ENCODE results near the gene MVB12B. TPM values are rescaled to one million over a fixed set of nuclear protein-coding genes. Genes with fewer than 3 reads are reported as not detected.

The MVB12B gene
- total RNA-seq, 1 donor from 2014 or later, result 12.8 TPM

GRCh38 chr9:126532489-126532888 lies 205.9 kb downstream of the MVB12B start:
- no peaks in the 10 kb centered on the region for H4K20me1 ChIP-seq (ENCODE audit: insufficient read depth, low read length)
- H3K9ac ChIP-seq (ENCODE audit: low read length), result no peak overlapping the region
- H3K36me3 ChIP-seq (ENCODE audit: insufficient read depth, low read length), result no peaks in the 10 kb centered on the region
- no peaks in the 10 kb centered on the region for H3K9me3 ChIP-seq (ENCODE audit: insufficient read depth, low read depth, low read length)
- Mint-ChIP-seq H3K4me1 (ENCODE audit: low read depth, unreplicated experiment) (peaks cover 11% of the 10 kb centered on the region), H3K36me3 (ENCODE audit: low read depth, unreplicated experiment) (no peaks in the 10 kb centered on the region), H3K9me3 (ENCODE audit: unreplicated experiment) (no peaks in the 10 kb centered on the region), H3K4me3 (ENCODE audit: unreplicated experiment) (no peak overlapping the region), H3K27me3 (ENCODE audit: low read depth, unreplicated experiment) (peaks cover 44% of the 10 kb centered on the region), H3K27ac (ENCODE audit: unreplicated experiment) (no peak overlapping the region)
- H3K4me2 ChIP-seq (ENCODE audit: low read length), result no peak overlapping the region
- no peak for FAIRE-seq
- TF ChIP-seq, protein P1, sequence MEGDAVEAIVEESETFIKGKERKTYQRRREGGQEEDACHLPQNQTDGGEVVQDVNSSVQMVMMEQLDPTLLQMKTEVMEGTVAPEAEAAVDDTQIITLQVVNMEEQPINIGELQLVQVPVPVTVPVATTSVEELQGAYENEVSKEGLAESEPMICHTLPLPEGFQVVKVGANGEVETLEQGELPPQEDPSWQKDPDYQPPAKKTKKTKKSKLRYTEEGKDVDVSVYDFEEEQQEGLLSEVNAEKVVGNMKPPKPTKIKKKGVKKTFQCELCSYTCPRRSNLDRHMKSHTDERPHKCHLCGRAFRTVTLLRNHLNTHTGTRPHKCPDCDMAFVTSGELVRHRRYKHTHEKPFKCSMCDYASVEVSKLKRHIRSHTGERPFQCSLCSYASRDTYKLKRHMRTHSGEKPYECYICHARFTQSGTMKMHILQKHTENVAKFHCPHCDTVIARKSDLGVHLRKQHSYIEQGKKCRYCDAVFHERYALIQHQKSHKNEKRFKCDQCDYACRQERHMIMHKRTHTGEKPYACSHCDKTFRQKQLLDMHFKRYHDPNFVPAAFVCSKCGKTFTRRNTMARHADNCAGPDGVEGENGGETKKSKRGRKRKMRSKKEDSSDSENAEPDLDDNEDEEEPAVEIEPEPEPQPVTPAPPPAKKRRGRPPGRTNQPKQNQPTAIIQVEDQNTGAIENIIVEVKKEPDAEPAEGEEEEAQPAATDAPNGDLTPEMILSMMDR (IDR thresholded peaks at IDR 0.05; ENCODE audit: insufficient read depth, low read depth, low read length), result no peak
- TF ChIP-seq EZH2 (IDR thresholded peaks at IDR 0.05; ENCODE audit: insufficient read depth, low read length), result no peak
- H3K27ac ChIP-seq (ENCODE audit: low read depth, low read length), result no peak overlapping the region
- H2AFZ ChIP-seq (ENCODE audit: low read depth, low read length), result no peak overlapping the region
- peaks cover 32% of the 10 kb centered on the region for H3K27me3 ChIP-seq (ENCODE audit: insufficient read depth, low read length)
- H3K4me3 ChIP-seq (ENCODE audit: insufficient read depth, low read depth, low read length), result no peak overlapping the region
- DNase-seq (ENCODE audit: low read depth), result no peak
- no peaks in the 10 kb centered on the region for H3K4me1 ChIP-seq (ENCODE audit: insufficient read depth, low read length)
- no peaks in the 10 kb centered on the region for H3K79me2 ChIP-seq (ENCODE audit: insufficient read depth, low read length)

DNA sequence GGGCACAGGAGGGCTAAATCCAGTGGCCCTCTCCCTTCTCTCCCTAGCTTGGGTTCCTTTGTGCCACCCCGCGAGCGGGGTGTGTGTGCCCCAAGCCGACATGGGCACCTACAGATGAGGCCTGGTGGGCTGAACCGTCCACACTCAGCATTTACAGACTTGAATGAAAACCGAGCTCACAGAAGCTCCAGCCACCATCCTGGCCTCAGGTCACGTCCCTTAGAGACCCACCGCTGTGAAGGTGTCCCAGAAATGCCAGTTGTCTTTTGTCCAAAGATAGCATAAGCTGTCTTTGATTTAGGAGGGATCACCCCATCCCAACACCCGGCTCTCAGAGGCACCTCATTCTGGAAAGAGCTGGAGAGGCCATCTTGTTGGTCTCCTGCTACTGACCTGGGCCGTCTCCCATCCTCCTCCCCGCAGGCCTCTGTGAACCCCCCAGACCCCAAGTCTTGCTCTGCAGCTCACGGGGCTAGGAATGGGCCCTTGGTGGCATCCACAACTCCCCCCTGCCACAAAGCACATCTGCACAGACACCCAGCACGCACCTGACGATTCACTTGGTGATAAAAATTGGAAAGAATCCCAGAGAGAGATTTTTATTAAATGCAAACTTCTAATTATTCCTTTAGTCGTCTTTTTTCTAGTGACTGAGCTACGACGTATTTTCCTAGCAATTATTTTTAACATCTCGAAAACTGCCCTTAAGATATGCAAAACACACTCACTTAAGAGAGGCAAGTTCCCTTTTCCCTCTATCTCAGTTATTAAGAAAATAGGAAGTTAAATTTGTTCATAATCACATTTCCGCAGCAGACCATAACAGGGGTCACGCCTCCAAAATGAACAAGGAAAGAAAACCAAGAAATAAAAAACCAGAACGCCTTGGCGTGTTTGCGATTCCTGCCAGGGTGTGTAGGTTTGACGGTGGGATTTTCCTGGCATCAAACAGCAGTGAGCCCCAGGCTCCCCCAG lies 206.6 kb downstream of the MVB12B start:
- H4K20me1 ChIP-seq (ENCODE audit: insufficient read depth, low read length), result no peaks in the 10 kb centered on the region
- FAIRE-seq (no peak), DNase-seq (ENCODE audit: low read depth) (no peak)
- TF ChIP-seq, protein P1 (IDR thresholded peaks at IDR 0.05; ENCODE audit: insufficient read depth, low read depth, low read length), result no peak
- H3K79me2 ChIP-seq (ENCODE audit: insufficient read depth, low read length), result no peaks in the 10 kb centered on the region
- H3K4me1 ChIP-seq (ENCODE audit: insufficient read depth, low read length), result no peaks in the 10 kb centered on the region
- Mint-ChIP-seq H3K27me3 (ENCODE audit: low read depth, unreplicated experiment) (peaks cover 44% of the 10 kb centered on the region), H3K36me3 (ENCODE audit: low read depth, unreplicated experiment) (no peaks in the 10 kb centered on the region), H3K27ac (ENCODE audit: unreplicated experiment) (peak overlapping the region; percentile 21), H3K9me3 (ENCODE audit: unreplicated experiment) (no peaks in the 10 kb centered on the region), H3K4me3 (ENCODE audit: unreplicated experiment) (no peak overlapping the region), H3K4me1 (ENCODE audit: low read depth, unreplicated experiment) (peaks cover 7% of the 10 kb centered on the region)
- H3K27me3 ChIP-seq (ENCODE audit: insufficient read depth, low read length), result peaks cover 37% of the 10 kb centered on the region
- H3K9me3 ChIP-seq (ENCODE audit: insufficient read depth, low read depth, low read length), result no peaks in the 10 kb centered on the region
- H3K27ac ChIP-seq (ENCODE audit: low read depth, low read length), result no peak overlapping the region
- H2AFZ ChIP-seq (ENCODE audit: low read depth, low read length), result no peak overlapping the region
- no peaks in the 10 kb centered on the region for H3K36me3 ChIP-seq (ENCODE audit: insufficient read depth, low read length)
- no peak overlapping the region for H3K9ac ChIP-seq (ENCODE audit: low read length)
- H3K4me2 ChIP-seq (ENCODE audit: low read length), result no peak overlapping the region
- H3K4me3 ChIP-seq (ENCODE audit: insufficient read depth, low read depth, low read length), result no peak overlapping the region

- Mint-ChIP-seq H3K4me3 (ENCODE audit: unreplicated experiment) (no peak overlapping the region), H3K27ac (ENCODE audit: unreplicated experiment) (no peak overlapping the region), H3K9me3 (ENCODE audit: unreplicated experiment) (no peaks in the 10 kb centered on the region), H3K36me3 (ENCODE audit: low read depth, unreplicated experiment) (no peaks in the 10 kb centered on the region), H3K4me1 (ENCODE audit: low read depth, unreplicated experiment) (peaks cover 6% of the 10 kb centered on the region), H3K27me3 (ENCODE audit: low read depth, unreplicated experiment) (peaks cover 49% of the 10 kb centered on the region)
- Histone ChIP-seq H3K36me3 (ENCODE audit: insufficient read depth, low read length) (no peaks in the 10 kb centered on the region), H3K79me2 (ENCODE audit: insufficient read depth, low read length) (no peaks in the 10 kb centered on the region), H4K20me1 (ENCODE audit: insufficient read depth, low read length) (no peaks in the 10 kb centered on the region), H3K9me3 (ENCODE audit: insufficient read depth, low read depth, low read length) (no peaks in the 10 kb centered on the region), H3K4me2 (ENCODE audit: low read length) (no peak overlapping the region), H3K27me3 (ENCODE audit: insufficient read depth, low read length) (peaks cover 38% of the 10 kb centered on the region), H3K9ac (ENCODE audit: low read length) (no peak overlapping the region), H3K4me1 (ENCODE audit: insufficient read depth, low read length) (no peaks in the 10 kb centered on the region), H2AFZ (ENCODE audit: low read depth, low read length) (no peak overlapping the region), H3K27ac (ENCODE audit: low read depth, low read length) (no peak overlapping the region), H3K4me3 (ENCODE audit: insufficient read depth, low read depth, low read length) (no peak overlapping the region)
- DNase-seq (ENCODE audit: low read depth) (no peak), FAIRE-seq (no peak)
- TF ChIP-seq EZH2 (IDR thresholded peaks at IDR 0.05; ENCODE audit: insufficient read depth, low read length), result no peak
- TF ChIP-seq, protein P1 (IDR thresholded peaks at IDR 0.05; ENCODE audit: insufficient read depth, low read depth, low read length), result no peak
Observed at GRCh38 chr9:126533926-126534310, 207.3 kb downstream of the MVB12B start.

Data from astrocyte (in vitro differentiated cells and primary cell).